Measurements from ENCODE around the gene NLRX1. TPM values are rescaled to one million over a fixed set of nuclear protein-coding genes. Genes with fewer than 3 reads are reported as not detected.
"Not testable (repeated sequence)": the region's sequence is repeated elsewhere in the genome, so short reads cannot be mapped to it uniquely, and the experiment has no call there.

NLRX1 gene
- polyA plus RNA-seq, 1 donor = 11.6 TPM

GRCh38 chr11:119185981-119186634, 17.6 kb downstream of the NLRX1 start:
- no peak for DNase-seq (ENCODE audit: low read depth)

- no peak for DNase-seq (ENCODE audit: low read depth)
Observed at GRCh38 chr11:119187123-119187892, 18.8 kb downstream of the NLRX1 start.

DNA sequence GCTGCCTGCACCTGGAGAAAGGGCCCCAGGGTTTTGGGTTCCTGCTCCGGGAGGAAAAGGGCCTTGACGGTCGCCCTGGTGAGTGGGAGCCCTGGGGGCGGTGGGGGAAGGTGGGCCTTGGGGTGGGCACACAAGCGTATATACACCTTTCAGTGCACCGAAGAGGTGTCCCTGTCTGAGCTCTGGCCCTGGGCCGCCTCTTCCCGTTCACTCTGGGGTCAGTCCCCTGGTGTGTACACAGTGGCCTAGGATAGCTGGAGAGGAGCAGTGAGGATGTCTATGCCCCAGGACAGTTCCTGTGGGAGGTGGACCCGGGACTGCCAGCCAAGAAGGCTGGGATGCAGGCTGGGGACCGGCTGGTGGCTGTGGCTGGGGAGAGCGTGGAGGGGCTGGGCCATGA, 19.5 kb downstream of the NLRX1 start:
- no peak for DNase-seq (ENCODE audit: low read depth)

DNA sequence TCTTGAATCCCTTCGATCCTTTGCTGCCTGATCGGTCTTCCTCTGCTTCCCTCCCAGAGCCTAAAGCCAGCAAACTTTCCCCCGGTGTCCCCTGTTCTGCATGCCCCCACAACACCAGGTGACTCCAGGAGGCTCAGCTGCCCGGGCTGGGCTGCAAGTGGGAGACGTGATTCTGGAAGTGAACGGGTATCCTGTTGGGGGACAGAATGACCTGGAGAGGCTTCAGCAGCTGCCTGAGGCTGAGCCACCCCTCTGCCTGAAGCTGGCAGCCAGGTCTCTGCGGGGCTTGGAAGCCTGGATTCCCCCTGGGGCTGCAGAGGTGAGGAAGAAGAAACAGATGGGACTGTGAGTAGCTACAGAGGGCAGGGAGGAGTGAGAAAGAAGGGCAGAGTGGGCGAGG, 20.4 kb downstream of the NLRX1 start:
- no peak for DNase-seq (ENCODE audit: low read depth)

DNA sequence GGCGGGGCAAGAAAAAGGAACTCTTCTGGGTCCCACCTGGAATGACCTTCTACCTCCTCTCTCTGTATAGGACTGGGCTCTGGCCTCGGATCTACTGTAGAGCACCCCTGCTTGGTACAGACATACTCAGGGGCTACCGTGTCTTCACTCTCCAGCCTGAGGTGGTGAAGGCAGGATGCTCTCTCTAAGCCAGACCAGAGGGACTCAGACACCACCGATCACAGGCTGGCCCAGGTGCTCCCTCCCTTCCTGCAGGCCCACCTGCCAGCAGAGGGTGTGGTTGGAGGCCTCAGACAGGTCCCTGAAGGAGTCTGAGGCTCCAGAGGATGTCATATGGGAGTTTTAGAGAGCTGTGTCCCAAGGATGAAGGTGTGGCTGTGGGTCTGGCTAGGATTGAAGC, 20.9 kb downstream of the NLRX1 start:
- no peak for DNase-seq (ENCODE audit: low read depth)

GRCh38 chr11:119190531-119190930, 22.0 kb downstream of the NLRX1 start:
- no peak for DNase-seq (ENCODE audit: low read depth)

- DNase-seq (ENCODE audit: low read depth) = not testable (repeated sequence)
Observed at GRCh38 chr11:119191265-119191664, 22.7 kb downstream of the NLRX1 start.

DNA sequence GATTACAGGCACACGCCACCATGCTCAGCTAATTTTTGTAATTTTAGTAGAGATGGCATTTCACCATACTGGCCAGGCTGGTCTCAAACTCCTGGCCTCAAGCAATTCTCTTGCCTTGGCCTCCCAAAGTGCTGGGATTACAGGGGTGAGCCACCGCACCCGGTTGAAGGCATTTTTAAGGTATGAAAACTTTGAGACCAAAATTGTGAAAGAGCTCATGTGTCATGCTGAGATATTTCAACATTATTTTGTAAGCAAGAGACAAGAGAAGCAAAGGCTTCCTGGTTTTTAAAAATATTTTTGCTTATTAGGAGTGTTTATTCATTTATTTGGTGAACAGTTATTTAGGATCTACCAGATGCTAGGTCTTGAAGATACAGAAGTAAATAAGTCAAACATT, 23.6 kb downstream of the NLRX1 start:
- DNase-seq (ENCODE audit: low read depth) = no peak

DNA sequence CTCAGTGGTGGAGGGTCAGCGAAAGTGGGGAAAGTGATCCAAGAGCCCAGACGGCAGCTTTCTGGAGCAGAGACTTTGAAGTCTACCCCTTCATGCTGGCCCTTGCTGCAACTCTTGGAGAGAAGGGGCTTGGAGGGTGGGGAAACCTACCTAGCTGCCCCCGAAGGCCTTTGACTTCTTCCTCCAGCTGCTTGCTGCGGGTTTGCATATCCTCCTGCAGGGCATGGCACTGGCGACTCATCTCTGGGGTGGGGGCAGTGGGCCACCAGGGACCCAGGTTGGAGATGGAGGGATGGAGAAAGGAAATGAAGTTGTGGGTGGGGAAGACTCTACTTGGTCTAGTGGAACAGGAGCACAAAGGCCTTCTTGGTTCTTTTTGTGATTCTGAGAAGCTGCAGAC, 24.5 kb downstream of the NLRX1 start:
- no peak for DNase-seq (ENCODE audit: low read depth)

- no peak for DNase-seq (ENCODE audit: low read depth)
Observed at GRCh38 chr11:119193626-119194025, 25.1 kb downstream of the NLRX1 start.

DNA sequence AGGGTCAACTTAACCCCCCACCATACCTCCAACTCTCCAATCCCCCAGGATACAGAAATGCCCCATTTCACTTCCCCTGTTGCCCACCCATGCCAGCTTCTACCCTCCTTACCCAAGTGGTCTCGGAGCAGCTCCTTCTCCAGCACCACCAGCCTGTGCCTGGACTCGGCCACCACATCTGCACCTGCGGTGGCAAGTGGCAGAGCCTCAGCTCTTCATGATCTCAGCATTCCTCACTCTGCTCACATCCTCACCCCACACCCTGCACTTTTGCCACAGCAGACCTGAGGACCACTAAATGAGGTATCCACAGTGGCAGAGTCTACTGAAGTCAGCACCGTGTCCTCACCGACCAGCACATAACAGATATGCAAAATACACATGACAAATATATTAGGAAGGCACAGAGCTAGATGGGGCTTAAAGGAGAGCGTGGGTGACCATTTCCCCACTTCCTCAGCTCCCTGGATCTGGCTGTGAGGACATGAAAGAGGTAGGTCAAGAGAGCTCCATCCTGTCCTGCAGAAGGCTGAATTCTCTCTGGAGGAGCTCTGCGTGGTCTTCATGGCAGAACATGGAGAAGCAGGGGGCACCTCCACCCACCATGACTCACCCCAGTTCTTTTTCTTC, 26.4 kb downstream of the NLRX1 start:
- no peak for DNase-seq (ENCODE audit: low read depth)

GRCh38 chr11:119195680-119196079, 27.2 kb downstream of the NLRX1 start:
- no peak for DNase-seq (ENCODE audit: low read depth)

DNA sequence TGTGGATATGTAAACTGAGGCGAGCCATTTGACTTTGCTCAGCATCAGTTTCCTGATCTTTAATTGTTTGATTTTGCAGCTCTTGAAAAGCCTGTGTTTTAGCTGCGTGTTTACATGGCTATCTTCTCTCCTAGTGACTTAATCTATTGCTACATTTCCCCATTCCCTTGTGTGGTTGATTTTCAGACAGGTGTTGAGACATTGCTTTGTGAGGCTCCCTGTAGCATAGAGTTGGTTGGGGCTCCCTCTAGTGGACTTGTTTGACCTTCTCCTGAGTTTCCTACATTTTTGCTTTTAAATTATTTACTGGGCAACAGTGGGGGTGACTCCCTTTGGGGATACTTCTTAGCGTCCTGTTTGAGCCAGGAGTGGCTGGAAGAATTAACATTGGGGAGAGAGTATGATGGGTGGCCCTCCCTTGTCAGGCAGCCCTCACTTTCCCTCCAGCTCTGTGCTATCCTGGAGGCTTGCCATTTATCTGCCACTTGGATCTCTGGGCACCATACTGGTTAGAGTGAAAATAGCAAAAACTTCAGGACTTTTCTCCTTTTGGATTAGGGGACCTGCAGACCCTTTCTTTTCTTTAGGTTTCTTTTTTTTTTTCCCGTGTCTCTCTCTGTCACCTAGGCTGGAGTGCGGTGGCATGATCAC, 28.4 kb downstream of the NLRX1 start:
- DNase-seq (ENCODE audit: low read depth) = peak; percentile 57

DNA sequence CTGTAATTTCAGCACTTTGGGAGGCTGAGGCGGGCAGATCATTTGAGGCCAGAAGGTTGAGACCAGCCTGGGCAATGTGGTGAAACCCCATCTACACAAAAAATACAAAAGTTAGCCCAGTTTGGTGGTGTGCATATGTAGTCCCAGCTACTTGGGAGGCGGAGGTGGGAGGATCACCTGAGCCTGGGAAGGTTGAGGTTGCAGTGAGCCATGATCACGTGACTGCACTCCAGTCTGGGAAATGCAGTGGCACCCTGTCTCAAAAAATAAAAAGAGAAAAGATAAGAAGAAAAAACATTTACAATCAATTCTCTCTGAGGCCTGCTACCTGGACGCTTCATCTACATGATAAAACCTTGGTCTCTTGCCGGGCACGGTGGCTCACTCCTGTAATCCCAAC, 30.4 kb downstream of the NLRX1 start:
- no peak for DNase-seq (ENCODE audit: low read depth)

- not testable (repeated sequence) for DNase-seq (ENCODE audit: low read depth)
Observed at GRCh38 chr11:119201236-119201635, 32.7 kb downstream of the NLRX1 start.

DNA sequence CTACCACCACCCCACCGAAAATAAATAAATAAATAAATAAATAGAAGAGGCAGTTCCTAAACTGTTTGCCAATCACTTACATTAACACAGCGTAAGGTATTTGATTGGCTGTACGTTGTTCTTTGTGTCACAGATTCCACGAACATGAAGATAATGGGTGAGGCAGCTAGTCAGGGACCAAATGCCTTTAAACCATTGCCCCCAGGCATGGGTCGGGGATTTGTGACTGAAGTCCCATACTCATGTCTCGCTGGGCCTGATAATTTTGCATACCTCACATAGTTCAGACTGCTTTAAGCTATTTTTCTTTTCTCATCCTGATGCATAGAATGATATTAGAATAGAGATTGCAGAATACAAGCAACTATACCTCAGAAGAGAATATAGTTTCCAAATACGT, 34.0 kb downstream of the NLRX1 start:
- DNase-seq (ENCODE audit: low read depth) = no peak

- DNase-seq (ENCODE audit: low read depth) = no peak
Observed at GRCh38 chr11:119204066-119204465, 35.5 kb downstream of the NLRX1 start.

GRCh38 chr11:119205080-119205479, 36.6 kb downstream of the NLRX1 start:
- no peak for DNase-seq (ENCODE audit: low read depth)

GRCh38 chr11:119205574-119206510, 37.3 kb downstream of the NLRX1 start, which contains the start of gene CBL:
CBL (plus strand) TSS chr11:119206339; CDS start chr11:119206418, 79 bp downstream.
- DNase-seq (ENCODE audit: low read depth) = peak; percentile 74

DNA sequence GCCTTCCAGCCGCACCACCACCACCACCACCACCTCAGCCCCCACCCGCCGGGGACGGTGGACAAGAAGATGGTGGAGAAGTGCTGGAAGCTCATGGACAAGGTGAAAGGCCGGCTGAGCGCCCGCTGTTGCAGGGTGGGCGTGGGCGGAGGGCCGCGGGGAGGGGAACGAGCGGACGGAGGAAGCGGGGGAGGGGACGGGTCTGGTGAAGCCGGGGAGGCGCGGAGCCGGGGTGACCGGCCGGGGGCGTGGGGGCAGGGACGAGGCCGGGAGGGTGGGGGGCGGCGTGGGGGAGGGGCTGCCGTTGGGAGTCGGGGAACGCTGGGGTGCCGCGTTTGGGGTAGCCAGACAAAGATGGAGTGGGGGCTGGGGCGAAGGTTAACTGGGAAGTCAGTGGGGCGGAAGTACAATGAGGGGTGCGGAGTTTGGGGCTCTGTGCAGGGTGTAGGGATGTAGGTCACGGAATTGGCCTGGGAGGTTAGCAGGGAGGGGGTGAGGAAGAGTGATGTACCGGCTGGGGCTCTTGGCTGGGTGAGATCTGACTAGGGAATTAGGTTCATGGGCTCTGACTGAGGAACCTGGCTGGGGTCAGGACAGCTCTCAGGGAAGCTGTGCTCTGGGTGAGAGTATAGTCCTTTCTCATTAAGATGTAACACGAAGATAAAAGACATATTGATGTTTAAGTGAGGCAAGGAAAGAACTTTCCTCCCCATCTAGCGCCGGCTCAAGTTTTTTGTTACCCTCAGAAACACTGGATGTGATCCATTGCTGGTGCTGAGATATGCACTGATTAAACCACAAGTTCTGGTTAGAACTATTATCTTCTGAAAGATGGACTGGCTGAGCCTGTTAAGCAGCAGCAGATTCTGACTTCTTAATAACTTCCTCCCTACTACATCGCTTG, 38.2 kb downstream of the NLRX1 start:
- DNase-seq (ENCODE audit: low read depth) = no peak

Measured in forelimb muscle (tissue), 1 donor.